DMS 273 treated with DMSO at 0.1 percent for 48 hours (cell line): ENCODE measurements around the gene UBE2E1.
A peak's percentile ranks its signal among the peaks of the same experiment; 100 is the strongest.
"Not testable (repeated sequence)": the region's sequence is repeated elsewhere in the genome, so short reads cannot be mapped to it uniquely, and the experiment has no call there.

Experiments used
- DNase-seq: peaks from one replicate; lab custom pipeline; 2025; lab: John Stamatoyannopoulos, UW

UBE2E1 gene

DNA sequence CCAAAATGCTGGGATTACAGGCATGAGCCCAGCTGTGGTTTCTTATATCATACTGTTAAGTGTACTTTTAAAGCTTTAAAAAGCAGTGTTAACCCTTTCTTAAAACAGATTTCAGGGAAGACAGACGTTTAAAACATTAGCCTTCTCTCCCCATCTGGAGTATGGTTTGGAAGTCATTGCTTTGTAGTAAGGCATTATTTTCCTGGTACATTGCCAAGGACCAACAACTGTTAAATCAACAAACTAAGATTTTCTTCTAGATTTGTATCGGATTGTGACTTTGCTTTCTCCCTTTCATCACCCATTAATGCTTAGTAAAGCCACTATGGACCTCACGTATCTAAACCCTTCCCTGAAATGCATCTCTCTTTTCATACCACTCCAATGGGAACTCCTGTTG lies 50.5 kb downstream of the UBE2E1 start:
- peak; percentile 5 for DNase-seq

GRCh38 chr3:23859012-23859743 lies 53.4 kb downstream of the UBE2E1 start:
- DNase-seq = no peak

DNA sequence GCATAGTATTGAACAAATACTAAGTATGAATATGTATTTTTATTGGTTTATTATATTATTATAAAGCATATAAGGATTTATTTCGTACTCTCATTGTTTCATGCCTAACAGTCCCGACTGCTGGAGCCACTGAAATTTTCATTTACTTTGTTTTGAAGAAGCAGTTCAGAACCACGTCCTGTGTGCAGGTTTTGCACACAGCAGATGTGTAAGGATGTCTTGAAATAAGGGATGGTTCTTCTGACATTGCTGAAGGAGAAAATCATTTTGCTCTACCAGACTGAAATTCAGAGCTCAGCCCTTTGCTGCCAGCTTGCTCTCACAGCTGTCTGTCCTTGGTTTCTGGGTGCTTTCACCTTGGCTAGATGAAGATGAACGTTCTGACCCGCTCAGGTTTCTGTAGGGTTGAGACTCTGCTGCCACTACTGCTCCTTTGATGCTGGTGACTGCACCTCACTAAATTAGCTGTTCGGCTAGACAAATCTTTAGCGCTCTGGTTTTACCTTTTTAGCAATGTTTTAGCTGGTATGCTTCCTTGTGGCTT lies 54.2 kb downstream of the UBE2E1 start:
- DNase-seq = no peak

GRCh38 chr3:23861689-23862088 lies 55.9 kb downstream of the UBE2E1 start:
- no peak for DNase-seq

DNA sequence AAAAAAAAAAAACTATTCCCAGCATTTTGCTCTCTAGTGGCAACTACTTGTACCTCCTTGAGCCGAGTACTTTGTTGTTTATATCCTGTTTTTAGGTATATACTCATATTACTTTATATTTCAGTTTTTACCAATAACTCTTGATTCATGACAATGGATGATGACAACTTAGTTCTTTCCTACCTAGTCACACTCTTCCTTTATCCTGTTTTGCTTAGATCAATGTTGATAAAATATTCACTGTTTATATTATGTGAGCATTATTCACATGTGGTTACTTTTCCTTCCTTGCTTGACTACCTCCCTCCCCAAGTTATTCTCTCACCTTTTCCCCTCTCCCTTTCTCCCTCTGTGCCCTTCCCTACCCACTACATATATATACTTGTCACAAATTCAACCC lies 57.3 kb downstream of the UBE2E1 start:
- no peak for DNase-seq

GRCh38 chr3:23864931-23865330 lies 59.2 kb downstream of the UBE2E1 start:
- no peak for DNase-seq

DNA sequence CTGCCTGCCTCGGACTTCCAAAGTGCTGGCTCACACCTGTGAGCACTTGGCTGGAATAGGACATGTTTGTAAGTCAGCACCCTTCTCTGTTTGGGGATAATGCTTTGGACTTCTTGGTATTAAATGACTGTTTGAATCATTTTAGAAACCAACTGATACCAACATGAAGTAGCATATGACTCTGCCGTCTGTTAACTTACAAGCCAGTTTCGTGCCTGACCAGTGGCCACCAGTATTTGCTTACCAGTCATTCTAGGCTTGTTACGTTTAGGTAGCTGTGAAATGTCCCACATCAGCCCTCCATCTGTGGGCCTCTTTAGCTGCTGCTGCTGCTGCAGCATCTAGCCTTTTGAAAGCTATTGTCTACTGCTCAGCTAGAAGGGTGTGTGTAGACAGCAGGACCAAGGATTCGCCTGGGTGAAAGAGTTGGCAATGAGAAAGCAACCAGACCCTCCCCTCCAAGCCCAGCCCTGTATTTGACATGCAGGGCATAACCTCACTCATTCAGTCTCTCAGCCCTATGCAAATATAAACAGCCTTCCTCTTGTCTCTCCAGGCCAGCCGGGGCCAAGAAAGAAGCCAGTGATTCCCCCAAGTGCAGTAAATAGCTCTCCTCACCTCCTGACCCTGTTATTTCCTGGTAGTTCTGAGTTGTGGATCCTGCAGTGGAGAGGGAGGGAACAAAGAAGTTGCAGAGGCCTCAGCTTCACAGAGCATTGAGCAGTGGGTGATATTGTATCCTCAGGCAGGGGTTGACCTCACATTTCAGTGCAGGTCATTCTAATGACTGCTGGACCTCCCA lies 60.0 kb downstream of the UBE2E1 start:
- DNase-seq = no peak

GRCh38 chr3:23867400-23867799 lies 61.6 kb downstream of the UBE2E1 start:
- DNase-seq = no peak

DNA sequence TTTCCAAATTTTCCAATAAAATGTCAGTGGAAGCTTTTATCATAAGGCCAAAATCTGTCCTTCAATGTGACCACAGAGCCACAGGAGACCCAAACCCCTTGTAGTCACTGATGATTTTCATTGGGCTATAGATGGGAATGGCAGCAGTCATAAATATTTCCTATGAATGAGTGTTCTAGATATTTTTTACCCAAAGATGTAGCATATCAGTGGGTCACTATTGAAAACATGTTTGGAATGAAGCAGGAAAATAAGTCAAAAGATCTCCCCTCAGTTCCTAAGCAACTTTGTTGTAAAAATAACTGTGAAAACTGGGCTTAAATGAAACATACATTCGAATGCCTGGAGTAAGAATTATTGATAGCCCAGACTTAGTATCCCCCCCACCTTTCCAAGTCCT lies 62.1 kb downstream of the UBE2E1 start:
- no peak for DNase-seq

- no peak for DNase-seq
Observed at GRCh38 chr3:23869977-23870662, 64.4 kb downstream of the UBE2E1 start.

GRCh38 chr3:23870663-23871043 lies 64.9 kb downstream of the UBE2E1 start:
- not testable (repeated sequence) for DNase-seq

GRCh38 chr3:23871361-23871760 lies 65.6 kb downstream of the UBE2E1 start:
- DNase-seq = not testable (repeated sequence)

DNA sequence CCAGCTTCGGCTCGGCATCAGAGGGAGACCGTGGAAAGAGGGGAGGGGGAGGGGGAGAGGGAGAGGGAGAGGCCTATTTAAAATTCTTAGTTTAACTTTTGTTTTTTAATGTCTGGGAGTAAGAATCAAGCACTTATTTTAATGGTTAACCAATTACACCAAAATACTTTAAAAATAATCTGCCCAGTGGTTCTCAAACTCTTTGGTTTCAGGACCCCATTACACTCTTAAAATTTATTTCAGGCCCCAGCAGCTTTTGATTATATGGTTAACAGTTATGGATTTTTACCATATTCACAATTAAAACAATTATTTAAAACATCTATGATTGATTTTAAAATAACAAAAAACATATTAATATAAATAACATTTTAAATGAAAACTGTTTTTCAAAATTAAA lies 66.6 kb downstream of the UBE2E1 start:
- no peak for DNase-seq

DNA sequence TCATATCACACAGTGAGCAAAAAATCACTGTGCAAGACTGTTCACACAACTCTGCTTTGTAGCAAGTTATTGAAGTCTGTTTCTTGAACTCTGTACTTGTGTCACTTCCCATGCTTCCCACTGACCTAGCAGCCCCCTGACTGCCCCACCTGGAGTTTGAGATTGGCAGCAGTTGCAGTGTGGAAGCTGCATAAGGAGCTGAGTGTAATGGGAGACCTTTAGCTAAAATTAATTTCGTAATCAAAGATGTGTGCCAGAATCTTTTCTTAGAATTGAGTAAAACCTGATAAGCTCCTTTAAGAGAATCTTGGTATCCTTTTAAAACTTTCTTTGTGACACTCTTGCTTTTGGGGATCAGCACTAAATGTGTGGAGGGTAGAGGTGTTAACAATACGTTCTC lies 68.2 kb downstream of the UBE2E1 start:
- DNase-seq = no peak

GRCh38 chr3:23874359-23875112 lies 68.8 kb downstream of the UBE2E1 start:
- DNase-seq = no peak

DNA sequence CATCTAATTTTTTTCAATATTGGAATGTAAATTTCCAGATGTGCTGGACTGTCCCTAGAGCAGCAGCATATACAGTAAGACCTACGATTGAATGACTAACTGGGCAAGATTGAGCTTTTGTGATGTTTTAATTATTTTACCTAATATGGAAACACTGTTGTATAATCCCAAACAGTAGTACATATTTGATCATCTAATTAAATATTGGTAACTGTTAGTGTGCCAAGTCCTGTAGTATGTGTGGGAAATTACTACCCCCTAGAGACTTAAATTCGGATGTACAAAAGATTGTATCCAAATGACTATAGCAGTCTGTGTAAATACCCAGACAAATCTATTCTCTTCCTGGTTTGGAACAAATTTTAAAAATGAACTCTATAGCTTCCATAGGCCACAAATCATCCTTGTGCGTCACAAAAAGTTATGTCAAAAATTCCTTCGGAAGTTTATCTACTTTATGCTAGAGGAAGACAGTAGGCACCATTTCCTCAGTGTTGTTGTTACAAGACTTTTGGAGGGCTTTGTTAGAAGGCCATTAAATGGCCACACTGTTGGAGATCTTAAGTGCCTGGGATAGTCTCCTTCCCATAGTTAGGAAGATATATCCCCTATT lies 69.5 kb downstream of the UBE2E1 start:
- no peak for DNase-seq

- no peak for DNase-seq
Observed at GRCh38 chr3:23876923-23877322, 71.2 kb downstream of the UBE2E1 start.

GRCh38 chr3:23877329-23877980 lies 71.7 kb downstream of the UBE2E1 start:
- DNase-seq = no peak

GRCh38 chr3:23879485-23879884 lies 73.7 kb downstream of the UBE2E1 start:
- DNase-seq = no peak

- DNase-seq = no peak
Observed at GRCh38 chr3:23880703-23881339, 75.1 kb downstream of the UBE2E1 start.
